GM19452 (cell line): ENCODE measurements around the gene PLPPR5.

ENCODE experiments used
- ATAC-seq: cut with Tn5 transposase; IDR thresholded peaks from one replicate; pipeline ENCODE4 v1.9.1; 2021; ENCODE audit not compliant: unreplicated experiment

Gene PLPPR5

GRCh38 chr1:98860329-98860728 lies 144.3 kb downstream of the PLPPR5 start:
- no peak for ATAC-seq

- ATAC-seq: no peak
Observed at GRCh38 chr1:98854137-98854536, 150.5 kb downstream of the PLPPR5 start.

- ATAC-seq: peak; percentile 81
Observed at GRCh38 chr1:98849969-98850636, 154.6 kb downstream of the PLPPR5 start.

GRCh38 chr1:98842241-98842640 lies 162.4 kb downstream of the PLPPR5 start:
- no peak for ATAC-seq
